IMR-90 (cell line): ENCODE results near the gene NRDC. TPM values are rescaled to one million over a fixed set of nuclear protein-coding genes. Genes with fewer than 3 reads are reported as not detected.

ENCODE experiments used
- ATAC-seq: fragments of 200-7000 bp; cut with Tn5 transposase; 2 replicates; pipeline ENCODE4 v1.9.1; 2020; ENCODE audit warnings: low read depth, mild to moderate bottlenecking, moderate library complexity
- BruUV-seq: library from RNA; stranded (reverse); fragments of 400-500 nt; replicated peaks from 2 replicates; lab custom pipeline; 2021; lab: Mats Ljungman, UMichigan
- CTCF ChIA-PET: fragments of 300-600 bp; formaldehyde crosslinking; extraction: SDS; loops from one replicate; lab custom pipeline; 2021; ENCODE audit warnings: antibody characterized with exemption; lab: Yijun Ruan, JAX
- POLR2A ChIA-PET: fragments of 300-600 bp; sonication (Branson Sonifier 250); formaldehyde crosslinking; loops from one replicate; lab custom pipeline; 2022; ENCODE audit warnings: antibody characterized with exemption; ENCODE audit not compliant: unreplicated experiment; lab: Charles Lee
- DNase-seq: peaks from one replicate; pipeline ENCODE4 v3.0.0; 2013
- H2AFZ ChIP-seq: replicated peaks from 2 replicates; pipeline ENCODE3; 2013; ENCODE audit warnings: low read length, mild to moderate bottlenecking; ENCODE audit not compliant: poor library complexity
- H2AK5ac ChIP-seq: 2 replicates; pipeline ENCODE4 v1.6.1; 2013; ENCODE audit warnings: low read depth, low read length, inconsistent platforms
- H2AK9ac ChIP-seq: replicated peaks from 2 replicates; pipeline ENCODE3; 2013; ENCODE audit warnings: mild to moderate bottlenecking, low read depth, low read length, moderate library complexity; ENCODE audit not compliant: poor library complexity
- H2BK120ac ChIP-seq: 2 replicates; pipeline ENCODE4 v1.6.1; 2013; ENCODE audit warnings: low read depth, low read length, inconsistent platforms
- H2BK15ac ChIP-seq: 3 replicates; pipeline ENCODE4 v1.6.1; 2013; ENCODE audit warnings: low read depth, low read length, inconsistent platforms
- H2BK20ac ChIP-seq: 2 replicates; pipeline ENCODE4 v1.6.1; 2013; ENCODE audit warnings: low read depth, mild to moderate bottlenecking, inconsistent platforms, low read length, moderate library complexity
- H2BK5ac ChIP-seq: 2 replicates; pipeline ENCODE4 v1.6.1; 2013; ENCODE audit warnings: mild to moderate bottlenecking, low read depth, low read length, inconsistent platforms; ENCODE audit not compliant: poor library complexity, severe bottlenecking
- H3K14ac ChIP-seq: replicated peaks from 2 replicates; pipeline ENCODE4 v1.6.1; 2013; ENCODE audit warnings: low read depth, low read length, inconsistent platforms
- H3K18ac ChIP-seq: 2 replicates; pipeline ENCODE4 v1.6.1; 2013; ENCODE audit warnings: low read depth, low read length, control low read depth
- H3K23ac ChIP-seq: 2 replicates; pipeline ENCODE4 v1.6.1; 2013; ENCODE audit warnings: low read depth, low read length, inconsistent platforms
- H3K27ac ChIP-seq: 2 replicates; pipeline ENCODE4 v1.5.1; 2013; ENCODE audit warnings: mild to moderate bottlenecking, control low read depth, low read length; ENCODE audit not compliant: insufficient read depth
- H3K27me3 ChIP-seq: 2 replicates; pipeline ENCODE4 v1.6.1; 2013; ENCODE audit warnings: low read length; ENCODE audit not compliant: control insufficient read depth, insufficient read depth
- H3K36me3 ChIP-seq: 2 replicates; pipeline ENCODE4 v1.6.1; 2013; ENCODE audit warnings: low read length, mixed read lengths; ENCODE audit not compliant: control insufficient read depth, insufficient read depth
- H3K4ac ChIP-seq: 2 replicates; pipeline ENCODE4 v1.6.1; 2013; ENCODE audit warnings: low read depth, low read length, inconsistent platforms
- H3K4me1 ChIP-seq: 2 replicates; pipeline ENCODE4 v1.6.1; 2013; ENCODE audit warnings: low read length, mixed read lengths; ENCODE audit not compliant: control insufficient read depth, insufficient read depth
- H3K4me2 ChIP-seq: 2 replicates; pipeline ENCODE4 v1.6.1; 2013; ENCODE audit warnings: low read depth, mild to moderate bottlenecking, control low read depth, low read length, moderate library complexity
- H3K4me3 ChIP-seq: 2 replicates; pipeline ENCODE4 v1.5.1; 2013; ENCODE audit warnings: low read depth, mild to moderate bottlenecking, control low read depth, low read length, moderate library complexity; ENCODE audit not compliant: insufficient read depth
- H3K56ac ChIP-seq: 2 replicates; pipeline ENCODE4 v1.6.1; 2013; ENCODE audit warnings: low read length, inconsistent platforms; ENCODE audit not compliant: insufficient read depth; ENCODE audit errors: extremely low read depth
- H3K79me1 ChIP-seq, 2 experiments: 2 replicates each; pipeline ENCODE4 v1.6.1; 2013; ENCODE audit warnings: low read length in 2 of 2, inconsistent platforms in 1 of 2, low read depth in 1 of 2
- H3K9ac ChIP-seq: 2 replicates; pipeline ENCODE4 v1.6.1; 2013; ENCODE audit warnings: low read depth, low read length, control low read depth
- H3K9me1 ChIP-seq: 2 replicates; pipeline ENCODE4 v1.6.1; 2013; ENCODE audit warnings: low read length, inconsistent platforms; ENCODE audit not compliant: insufficient read depth
- H3K9me3 ChIP-seq: 2 replicates; pipeline ENCODE4 v1.6.1; 2013; ENCODE audit warnings: low read length; ENCODE audit not compliant: control insufficient read depth, insufficient read depth
- H4K20me1 ChIP-seq: 2 replicates; pipeline ENCODE4 v1.6.1; 2013; ENCODE audit warnings: low read length, inconsistent platforms; ENCODE audit not compliant: insufficient read depth
- H4K5ac ChIP-seq: 2 replicates; pipeline ENCODE4 v1.6.1; 2013; ENCODE audit warnings: mild to moderate bottlenecking, low read depth, low read length, control low read depth
- H4K8ac ChIP-seq, 2 experiments: 2 replicates each; pipeline ENCODE4 v1.6.1; 2013; ENCODE audit warnings: low read depth in 2 of 2, low read length in 2 of 2, control low read depth in 1 of 2, inconsistent platforms in 1 of 2
- H4K91ac ChIP-seq: 2 replicates; pipeline ENCODE4 v1.6.1; 2013; ENCODE audit warnings: low read depth, low read length, inconsistent platforms; ENCODE audit not compliant: insufficient read depth
- BHLHE40 ChIP-seq: fragments of 150-350 bp; IDR thresholded peaks from 2 replicates; pipeline ENCODE4 v1.6.1; 2016; ENCODE audit warnings: mild to moderate bottlenecking, low read depth, low read length
- MAFK ChIP-seq: IDR thresholded peaks from 2 replicates; pipeline ENCODE4 v1.6.1; 2012; ENCODE audit warnings: low read depth, low read length, improper control_type of control experiment
- MAZ ChIP-seq: IDR thresholded peaks from 2 replicates; pipeline ENCODE4 v1.6.1; 2012; ENCODE audit warnings: low read depth, mild to moderate bottlenecking, low read length, improper control_type of control experiment, moderate library complexity, borderline replicate concordance
- POLR2A ChIP-seq: IDR thresholded peaks from 2 replicates; pipeline ENCODE4 v1.6.1; 2012; ENCODE audit warnings: mild to moderate bottlenecking, low read depth, low read length
- RCOR1 ChIP-seq: IDR thresholded peaks from 2 replicates; pipeline ENCODE4 v1.6.1; 2012; ENCODE audit warnings: mild to moderate bottlenecking, low read length, improper control_type of control experiment; ENCODE audit not compliant: insufficient replicate concordance
- WGBS, 2 experiments: methylation state at CpG; one replicate each; pipeline versions ENCODE4 v1.1.5 to v1.1.7; 2013; ENCODE audit warnings: missing lambda C conversion rate in 2 of 2; ENCODE audit not compliant: insufficient read length in 1 of 2; ENCODE audit errors: extremely low coverage in 2 of 2; 5-methylcytosine and 5-hydroxymethylcytosine counted together
- dilution Hi-C: fragments of 300-500 bp; cut with HindIII; formaldehyde crosslinking; loops from one replicate; pipeline ENCODE4 v1.14.3; 2018; ENCODE audit warnings: low sequenced_read_pairs; ENCODE audit not compliant: unreplicated experiment
- in situ Hi-C: fragments of 300-500 bp; cut with MboI; formaldehyde crosslinking; loops from 3 replicates; pipeline ENCODE4 v1.14.3; 2019; ENCODE audit warnings: low sequenced_read_pairs, inconsistent platforms, mixed read lengths
- intact Hi-C: fragments of 100-400 bp; cut with micrococcal nuclease; formaldehyde crosslinking; loops from 2 replicates; pipeline ENCODE4 v1.10.0; 2022
- polyA plus RNA-seq, 3 experiments: library from polyadenylated mRNA; depleted of rRNA; stranded (reverse); fragments of >200 nt; gene quantifications; 2 replicates each; pipeline ENCODE4 v1.2.3, GENCODE V29; 2012; ENCODE audit warnings: low replicate concordance in 1 of 3
- total RNA-seq: library from RNA; depleted of rRNA; stranded (reverse); fragments of >200 nt; gene quantifications from 2 replicates; pipeline ENCODE4 v1.2.3, GENCODE V29; 2012
- TF ChIP-seq, protein P1 (sequence below): fragments of 150-350 bp; IDR thresholded peaks from 2 replicates; pipeline ENCODE4 v1.6.1; 2016; ENCODE audit warnings: low read depth, mild to moderate bottlenecking, low read length, moderate library complexity, borderline replicate concordance
- TF ChIP-seq, protein P2 (sequence below): conservative IDR thresholded peaks from 2 replicates; pipeline ENCODE4 v1.5.1; 2012; ENCODE audit warnings: mild to moderate bottlenecking, low read depth, low read length, improper control_type of control experiment

Gene NRDC
- total and polyA plus RNA-seq, 2 of the 4 experiments (the other 2 are of a cell fraction): 75.8 to 84.7 TPM

DNA sequence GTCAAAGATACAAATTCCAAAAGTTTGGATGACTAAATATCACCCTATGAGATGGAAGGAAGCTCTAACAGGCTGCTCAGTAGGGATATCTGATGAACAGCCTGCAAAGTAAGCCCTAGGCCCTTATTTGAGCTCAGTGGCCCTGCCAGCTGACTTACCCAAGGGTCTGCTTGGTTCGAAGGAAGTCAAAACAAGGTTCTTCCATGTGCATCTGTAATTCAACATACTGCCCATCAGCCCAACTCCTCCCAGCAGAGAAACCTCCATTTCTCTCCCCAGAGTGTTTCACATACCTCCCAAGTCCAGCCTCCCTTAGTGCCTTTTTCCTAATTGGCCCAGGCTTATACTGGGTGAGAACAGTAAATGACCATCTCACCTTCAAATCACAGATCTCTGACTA lies 86.6 kb downstream of the NRDC start:
- intact Hi-C loops (loop anchor here (5.0 kb wide), 1 partner anchor 210 kb away; no protein-coding TSS in a partner anchor), dilution Hi-C loops (no loop called here), in situ Hi-C loops (no loop called here)
- Histone ChIP-seq H3K36me3 (peaks cover 56% of the 10 kb centered on the region), H2AFZ (no peak overlapping the region), H3K4me3 (no peak overlapping the region), H3K9me1 (peaks cover 5% of the 10 kb centered on the region), H2BK5ac (no peak overlapping the region), H3K23ac (no peak overlapping the region), H4K20me1 (peaks cover 5% of the 10 kb centered on the region; the same call in 1 of the 2 replicates), H4K91ac (no peak overlapping the region), H3K18ac (no peak overlapping the region), H3K79me1 (peaks cover 0 to 12% of the 10 kb centered on the region in 2 experiments), H3K9me3 (no peaks in the 10 kb centered on the region), H2BK120ac (no peak overlapping the region), H4K8ac (no peak overlapping the region), H3K4ac (no peak overlapping the region), H3K4me2 (no peak overlapping the region), H2AK5ac (no peak overlapping the region), H2BK15ac (no peak overlapping the region), H3K27ac (no peak overlapping the region), H4K5ac (no peak overlapping the region), H3K56ac (no peak overlapping the region), H3K9ac (no peak overlapping the region), H3K4me1 (no peaks in the 10 kb centered on the region), H3K14ac (no peak overlapping the region), H2BK20ac (no peak overlapping the region), H3K27me3 (no peaks in the 10 kb centered on the region), H2AK9ac (no peak overlapping the region)
- DNase-seq: no peak
- TF ChIP-seq, protein P1, sequence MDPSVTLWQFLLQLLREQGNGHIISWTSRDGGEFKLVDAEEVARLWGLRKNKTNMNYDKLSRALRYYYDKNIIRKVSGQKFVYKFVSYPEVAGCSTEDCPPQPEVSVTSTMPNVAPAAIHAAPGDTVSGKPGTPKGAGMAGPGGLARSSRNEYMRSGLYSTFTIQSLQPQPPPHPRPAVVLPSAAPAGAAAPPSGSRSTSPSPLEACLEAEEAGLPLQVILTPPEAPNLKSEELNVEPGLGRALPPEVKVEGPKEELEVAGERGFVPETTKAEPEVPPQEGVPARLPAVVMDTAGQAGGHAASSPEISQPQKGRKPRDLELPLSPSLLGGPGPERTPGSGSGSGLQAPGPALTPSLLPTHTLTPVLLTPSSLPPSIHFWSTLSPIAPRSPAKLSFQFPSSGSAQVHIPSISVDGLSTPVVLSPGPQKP: no peak
- no peak for TF ChIP-seq RCOR1
- TF ChIP-seq BHLHE40: no peak
- TF ChIP-seq, protein P2, sequence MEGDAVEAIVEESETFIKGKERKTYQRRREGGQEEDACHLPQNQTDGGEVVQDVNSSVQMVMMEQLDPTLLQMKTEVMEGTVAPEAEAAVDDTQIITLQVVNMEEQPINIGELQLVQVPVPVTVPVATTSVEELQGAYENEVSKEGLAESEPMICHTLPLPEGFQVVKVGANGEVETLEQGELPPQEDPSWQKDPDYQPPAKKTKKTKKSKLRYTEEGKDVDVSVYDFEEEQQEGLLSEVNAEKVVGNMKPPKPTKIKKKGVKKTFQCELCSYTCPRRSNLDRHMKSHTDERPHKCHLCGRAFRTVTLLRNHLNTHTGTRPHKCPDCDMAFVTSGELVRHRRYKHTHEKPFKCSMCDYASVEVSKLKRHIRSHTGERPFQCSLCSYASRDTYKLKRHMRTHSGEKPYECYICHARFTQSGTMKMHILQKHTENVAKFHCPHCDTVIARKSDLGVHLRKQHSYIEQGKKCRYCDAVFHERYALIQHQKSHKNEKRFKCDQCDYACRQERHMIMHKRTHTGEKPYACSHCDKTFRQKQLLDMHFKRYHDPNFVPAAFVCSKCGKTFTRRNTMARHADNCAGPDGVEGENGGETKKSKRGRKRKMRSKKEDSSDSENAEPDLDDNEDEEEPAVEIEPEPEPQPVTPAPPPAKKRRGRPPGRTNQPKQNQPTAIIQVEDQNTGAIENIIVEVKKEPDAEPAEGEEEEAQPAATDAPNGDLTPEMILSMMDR: no peak
- no peak for TF ChIP-seq MAZ
- TF ChIP-seq MAFK: no peak
- no peak for TF ChIP-seq POLR2A
- no CpG with 5 or more reads among the region's 1 CpG for WGBS, 2 experiments
- BruUV-seq: no TSS peak
- POLR2A ChIA-PET: no interaction called here
- no peak for ATAC-seq
- CTCF ChIA-PET: no interaction called here
